Stimulated activated CD4-positive, alpha-beta T cell treated with anti-CD3 and anti-CD28 coated beads, Interleukin-12 subunit alpha, Interleukin-12 subunit beta, amount 100 ng/mL, for 24 hours (primary cell): ENCODE measurements around the gene TRIO.
"Not testable (repeated sequence)": the region's sequence is repeated elsewhere in the genome, so short reads cannot be mapped to it uniquely, and the experiment has no call there.

Experiments used
- DNase-seq, 2 experiments: peaks; one replicate each; pipeline ENCODE4 v3.0.0-alpha.2; 2020; ENCODE audit warnings: low read depth in 2 of 2

The TRIO gene

DNA sequence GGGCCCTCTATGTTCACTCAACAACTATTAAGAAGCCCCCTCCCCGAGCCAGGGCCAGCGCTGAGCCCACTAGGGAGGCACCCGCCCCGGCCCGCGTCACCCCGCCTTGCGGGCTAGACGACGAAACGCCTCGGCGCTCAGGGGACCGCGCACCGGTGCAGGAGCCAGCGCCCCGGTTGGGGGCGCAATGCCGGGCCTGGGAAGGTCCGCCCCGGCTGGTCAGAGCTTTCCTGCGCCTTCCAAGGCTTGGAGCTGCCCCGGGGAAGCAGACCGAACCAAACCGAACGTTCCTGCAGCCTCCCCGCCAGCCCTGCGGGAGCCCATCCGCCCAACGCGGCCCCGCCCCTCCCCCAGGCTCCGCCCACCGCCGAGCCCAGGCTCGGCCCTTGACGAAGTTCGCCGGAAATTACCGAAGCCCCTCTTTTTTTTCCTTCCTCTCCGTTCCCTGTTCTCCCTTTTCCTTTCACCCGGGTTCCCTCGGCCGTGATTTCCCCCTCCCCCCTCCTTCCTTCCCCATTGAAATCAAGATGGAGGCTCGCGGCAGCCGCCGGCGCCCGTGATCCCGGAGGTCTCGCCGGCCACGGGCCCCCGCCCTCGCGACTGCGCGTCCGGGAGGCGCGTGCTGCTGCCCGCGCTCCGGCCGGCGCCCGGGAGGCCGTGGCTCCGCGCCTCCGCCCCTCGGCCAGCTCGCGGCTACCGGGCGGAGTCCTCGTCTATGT is at the start of gene TRIO:
Gene TRIO (plus strand): TSS at position 516 of the 719 bp plus-strand sequence. CDS start 384 bp downstream, outside the sequence.
- DNase-seq = peak; percentile 54 to 76

DNA sequence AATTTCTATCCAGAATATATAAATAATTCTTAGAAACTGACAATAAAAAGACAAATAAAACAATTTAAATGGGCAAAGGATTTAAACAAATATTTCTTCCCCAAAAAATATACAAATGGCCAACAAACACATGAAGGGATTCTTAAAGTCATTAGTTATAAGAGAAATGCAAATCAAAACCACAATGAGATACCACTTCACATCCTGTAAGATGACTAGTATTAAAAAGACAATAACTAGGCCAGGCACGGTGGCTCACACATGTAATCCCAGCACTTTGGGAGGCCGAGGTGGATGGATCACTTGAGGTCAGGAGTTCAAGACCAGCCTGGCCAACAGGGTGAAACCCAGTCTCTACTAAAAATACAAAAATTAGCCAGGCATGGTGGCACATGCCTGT is 45.8 kb upstream of the TRIO start:
- not testable (repeated sequence) for DNase-seq

DNA sequence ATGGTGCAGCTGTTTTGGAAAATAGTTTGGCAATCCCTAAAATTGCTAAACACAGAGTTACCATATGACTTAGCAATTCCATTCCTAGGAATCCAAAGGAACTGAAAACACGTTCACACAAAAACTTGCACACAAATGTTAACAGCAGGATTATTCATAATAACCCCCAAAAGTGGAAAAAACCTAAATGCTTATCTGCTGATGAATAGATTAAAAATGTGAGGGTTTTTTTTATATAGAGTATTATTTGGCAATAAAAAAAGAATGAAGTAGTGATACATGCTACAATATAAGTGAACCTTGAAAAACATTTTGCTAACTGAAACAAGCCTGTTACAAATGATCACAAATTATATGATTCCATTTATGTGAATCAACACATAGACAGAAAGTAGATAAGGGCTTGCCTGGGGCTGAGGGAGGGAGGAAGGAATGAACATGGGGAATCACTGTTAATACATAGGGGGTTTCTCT is 45.1 kb upstream of the TRIO start:
- DNase-seq = no peak

DNA sequence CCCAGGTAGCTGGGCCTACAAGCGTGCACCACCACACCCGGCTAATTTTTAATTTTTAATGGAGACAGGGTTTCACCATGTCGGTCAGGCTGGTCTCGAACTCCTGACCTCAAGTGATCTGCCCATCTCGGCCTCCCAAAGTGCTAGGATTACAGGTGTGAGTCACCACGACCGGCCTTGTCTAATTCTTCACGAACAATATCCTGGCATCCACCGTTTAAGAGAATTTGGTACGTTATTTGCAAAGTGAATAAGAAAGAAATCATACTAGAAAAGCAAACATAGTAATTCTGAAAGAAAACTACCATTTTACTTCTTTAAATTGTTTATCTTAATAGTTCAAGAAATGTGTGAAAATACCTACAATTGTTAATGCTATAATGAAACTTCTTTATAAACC is 42.9 kb upstream of the TRIO start:
- DNase-seq = no peak

GRCh38 chr5:14101922-14102321 is 41.2 kb upstream of the TRIO start:
- DNase-seq = no peak

DNA sequence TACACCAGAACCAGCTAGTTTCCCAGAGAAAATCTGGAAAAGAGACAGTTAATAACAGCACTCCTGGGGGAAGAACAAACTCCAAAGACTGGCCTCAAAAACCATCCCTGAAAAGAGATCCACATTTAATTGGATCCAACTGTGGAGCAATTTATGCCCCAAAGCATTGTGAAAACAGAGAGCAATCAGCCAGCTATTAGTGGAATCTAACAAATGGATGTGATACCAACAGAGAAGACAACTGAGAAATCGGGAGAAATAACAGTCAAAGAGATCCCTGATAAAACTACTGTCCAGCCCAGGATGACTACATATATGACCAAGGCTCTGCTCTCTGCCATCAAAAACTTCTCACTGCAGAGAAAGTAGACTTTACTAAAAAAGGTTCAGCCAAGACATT is 40.5 kb upstream of the TRIO start:
- no peak for DNase-seq

GRCh38 chr5:14105718-14106410 is 37.3 kb upstream of the TRIO start:
- DNase-seq = no peak

GRCh38 chr5:14107536-14107935 is 35.6 kb upstream of the TRIO start:
- DNase-seq = no peak

DNA sequence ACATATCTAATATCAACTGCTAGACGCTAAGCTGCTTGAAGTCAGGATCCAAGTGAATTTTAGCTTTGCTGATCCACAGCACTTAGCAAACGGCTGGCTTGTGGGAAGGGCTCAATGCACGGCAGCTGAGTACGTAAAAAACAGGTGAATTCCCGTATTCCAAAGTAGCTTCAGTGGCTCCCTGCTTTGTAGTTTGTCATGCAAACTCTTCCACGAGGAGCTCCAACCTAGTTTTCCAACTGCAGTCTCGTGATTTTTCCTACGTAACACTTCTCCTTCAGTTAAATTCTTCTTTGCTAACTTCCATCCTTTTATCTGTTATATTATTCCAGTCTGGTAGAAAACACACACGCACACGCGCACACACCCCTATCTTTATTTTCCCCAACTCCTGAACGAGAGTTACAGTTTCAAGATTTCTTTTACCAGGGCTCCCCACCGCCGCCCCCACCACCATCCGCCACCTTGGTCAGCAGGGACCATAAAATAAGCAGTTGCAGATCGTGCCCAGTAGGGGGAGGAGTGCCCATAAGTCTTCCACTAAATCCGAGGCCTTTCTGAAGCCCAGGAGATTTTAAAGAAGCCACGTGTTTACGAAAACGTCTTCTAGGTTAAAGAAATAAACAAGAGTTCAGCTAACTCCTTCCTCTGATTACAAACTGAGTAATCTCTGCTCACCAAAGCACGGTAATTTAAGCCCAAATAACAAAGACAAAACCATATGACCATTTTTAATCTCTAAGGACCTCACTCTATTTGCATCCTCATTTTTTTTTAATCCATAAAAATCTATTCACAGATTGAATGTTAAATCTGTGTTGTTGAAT is 34.8 kb upstream of the TRIO start:
- DNase-seq = no peak

DNA sequence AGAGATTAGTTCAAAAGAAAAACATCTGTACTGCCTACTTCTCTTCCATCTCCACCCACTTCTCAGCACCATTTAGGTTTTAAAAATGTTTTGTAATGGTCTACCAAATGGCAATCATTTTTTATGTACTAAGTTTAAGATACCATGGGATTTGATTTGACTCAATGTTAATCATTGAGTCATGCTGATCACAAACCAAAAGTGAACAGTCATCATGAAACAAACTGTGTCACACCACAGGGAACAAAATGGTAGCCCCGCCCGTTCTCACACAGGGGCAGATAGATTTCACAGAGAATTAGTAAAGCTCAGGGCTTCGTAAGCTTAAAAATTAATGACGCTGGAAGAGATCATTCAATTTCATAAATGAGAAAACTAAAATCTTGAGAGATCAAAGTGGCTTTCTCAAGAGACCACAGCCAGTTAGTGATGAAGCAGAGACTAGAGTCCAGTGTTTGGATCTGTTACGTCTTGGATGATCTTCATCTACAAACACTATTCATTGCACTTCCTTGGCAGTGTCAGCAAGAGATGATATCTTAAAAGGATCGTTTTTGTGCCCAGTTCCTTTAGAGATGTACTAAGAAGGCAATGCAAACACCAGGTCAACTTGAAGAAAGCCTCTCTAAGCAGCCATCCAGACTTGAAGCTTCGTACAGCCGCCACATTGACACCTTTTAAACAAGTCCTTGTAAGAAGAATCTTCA is 33.9 kb upstream of the TRIO start:
- peak in 1 of 2 experiments; percentile 16 for DNase-seq

GRCh38 chr5:14109771-14110170 is 33.4 kb upstream of the TRIO start:
- DNase-seq = no peak

GRCh38 chr5:14110196-14110595 is 32.9 kb upstream of the TRIO start:
- no peak for DNase-seq

DNA sequence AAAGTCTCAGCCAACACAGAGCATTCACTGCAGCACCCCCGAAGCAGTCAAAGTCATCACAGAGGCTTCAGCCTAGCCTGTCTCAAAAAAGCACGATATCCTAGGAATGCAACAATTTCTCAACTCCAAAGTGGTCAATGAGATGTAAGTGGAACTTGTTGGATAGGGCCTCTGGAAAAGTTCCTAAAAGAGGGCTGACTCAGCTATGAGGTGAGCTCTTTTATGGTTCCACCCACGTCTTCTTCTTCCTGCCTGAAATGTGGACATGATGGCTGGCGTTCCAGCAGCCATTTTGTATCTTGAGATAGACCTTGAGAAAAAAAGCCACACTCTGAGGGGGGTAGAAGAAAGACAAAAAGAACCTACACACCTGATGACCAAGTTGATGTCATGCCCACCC is 32.5 kb upstream of the TRIO start:
- DNase-seq = no peak

- DNase-seq = no peak
Observed at GRCh38 chr5:14112998-14113652, 30.0 kb upstream of the TRIO start.

DNA sequence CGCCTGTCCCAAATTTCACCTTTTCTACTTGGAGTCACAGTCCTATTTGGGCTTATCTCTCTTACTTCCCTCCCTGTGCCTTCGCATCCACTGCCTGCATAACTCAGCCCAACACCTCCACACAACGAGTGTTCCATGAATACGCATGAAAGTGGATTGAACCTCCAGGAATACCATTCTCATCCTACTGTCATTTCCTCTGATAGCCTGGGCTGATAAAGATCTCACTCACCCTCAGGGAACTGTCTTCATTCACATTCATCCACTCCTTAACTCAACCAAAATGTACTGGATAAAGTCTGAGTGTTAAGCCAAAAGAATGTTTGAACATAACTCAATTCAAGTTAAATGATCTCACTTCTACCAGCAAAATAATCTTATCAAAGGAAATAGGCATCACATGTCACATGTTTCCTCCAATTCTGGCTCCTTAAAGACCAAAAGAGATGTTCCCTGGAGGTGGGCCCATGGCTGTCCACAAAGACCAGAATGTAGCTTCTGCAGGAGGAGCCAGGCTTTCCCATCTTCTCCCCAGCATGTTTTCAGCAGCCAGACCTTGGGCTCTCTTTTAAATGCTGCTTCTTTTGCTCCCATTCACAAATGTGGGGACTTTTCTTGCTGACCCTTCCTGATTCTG is 28.4 kb upstream of the TRIO start:
- no peak for DNase-seq

GRCh38 chr5:14115323-14115895 is 27.7 kb upstream of the TRIO start:
- DNase-seq = no peak

DNA sequence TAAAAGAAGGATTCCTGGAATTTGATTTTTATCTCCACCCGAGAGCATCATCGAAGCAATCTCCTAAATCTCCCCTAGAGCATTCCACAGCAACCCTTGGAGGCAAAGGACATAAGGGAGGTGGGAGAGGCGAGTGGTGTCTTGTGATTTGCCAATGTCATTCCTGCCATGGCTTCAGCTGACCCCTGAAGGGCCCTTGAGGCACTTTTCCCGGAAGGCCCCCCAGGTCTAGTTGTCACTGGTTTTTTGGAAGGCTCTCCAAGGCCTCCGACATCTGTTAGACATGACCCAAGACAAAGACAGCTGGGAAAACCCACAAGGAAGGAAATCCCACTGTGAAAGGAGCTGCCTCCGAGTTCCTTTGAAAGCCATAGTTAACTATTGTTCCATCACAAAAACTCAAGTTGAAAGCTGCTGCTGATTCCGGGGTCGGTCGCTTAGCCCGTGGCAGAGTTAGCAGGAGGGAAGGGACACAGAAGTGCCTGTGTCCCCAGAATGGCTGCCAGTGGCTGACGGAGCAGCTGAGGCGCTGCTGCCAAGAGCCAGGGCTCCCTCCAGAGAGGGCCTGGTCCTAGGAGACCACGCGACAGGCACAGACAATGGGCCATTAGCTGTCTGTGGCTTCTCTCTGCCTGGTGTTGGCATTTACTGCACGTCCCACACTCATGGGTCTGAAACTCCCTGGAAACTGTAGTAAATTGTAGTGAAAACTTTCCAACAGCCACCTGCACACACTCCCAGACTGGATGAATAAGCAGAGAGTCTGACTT is 24.4 kb upstream of the TRIO start:
- DNase-seq = no peak

- no peak for DNase-seq
Observed at GRCh38 chr5:14120176-14120575, 23.0 kb upstream of the TRIO start.

DNA sequence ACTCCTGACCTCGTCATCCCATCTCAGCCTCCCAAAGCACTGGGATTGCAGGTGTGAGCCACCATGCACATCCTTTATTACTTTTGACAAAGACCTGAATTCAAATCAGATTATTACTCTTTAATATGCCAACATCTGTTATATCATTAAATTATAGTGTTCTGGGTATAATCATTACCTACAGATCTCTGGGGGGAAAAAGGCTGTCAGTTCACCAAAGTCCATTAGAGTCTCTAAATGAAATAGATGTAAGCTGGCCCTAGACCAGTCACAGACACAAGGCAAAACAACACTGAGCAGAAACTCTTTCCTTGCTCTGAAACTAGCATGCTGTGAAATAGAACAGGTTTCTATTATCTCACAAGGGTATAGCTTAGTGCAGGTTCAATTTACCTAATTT is 21.6 kb upstream of the TRIO start:
- DNase-seq = no peak

DNA sequence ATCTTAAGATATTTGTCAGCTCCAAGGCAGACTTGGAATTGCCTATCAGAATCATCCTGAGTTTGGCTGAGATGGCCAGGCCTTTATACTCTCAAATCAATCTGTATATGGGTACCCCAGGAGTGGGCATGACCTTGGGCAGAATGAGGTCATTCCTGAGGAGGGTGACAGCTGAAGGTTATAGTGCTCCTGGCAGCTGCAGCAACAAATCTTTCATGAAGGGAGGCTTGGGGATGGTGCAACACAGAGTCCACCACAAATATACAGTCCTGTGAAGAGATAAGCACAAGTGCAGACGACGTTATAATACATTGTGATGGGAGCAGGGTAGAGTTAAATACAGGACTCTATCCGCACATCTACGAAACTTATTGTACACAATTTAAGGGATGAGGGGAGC is 21.1 kb upstream of the TRIO start:
- DNase-seq = no peak
